ENCODE data around the gene LRMDA. TPM values are rescaled to one million over a fixed set of nuclear protein-coding genes. Genes with fewer than 3 reads are reported as not detected.

The LRMDA gene
- total and polyA plus RNA-seq, 2 donors (not counting 3 experiments of a cell fraction or from before 2014, with no cell fraction given) = 9.7 to 18.0 TPM

- H3K27ac ChIP-seq (ENCODE audit: insufficient read depth, low read depth, low read length) = no peak overlapping the region
- BruUV-seq (replicated peaks) = no TSS peak
- CTCF ChIA-PET = no interaction called here
- DNase-seq (ENCODE audit: low read depth, low spot score) (peak; percentile 36), FAIRE-seq (no peak)
- H3K27me3 ChIP-seq (ENCODE audit: control insufficient read depth in 2 of 2, insufficient read depth in 2 of 2, low read length in 2 of 2) = no peaks in the 10 kb centered on the region
- H3K36me3 ChIP-seq (ENCODE audit: control insufficient read depth in 2 of 2, extremely low read depth in 1 of 2, insufficient read depth in 2 of 2, low read length in 2 of 2) = no peaks in the 10 kb centered on the region
- H2AFZ ChIP-seq (ENCODE audit: low read depth, low read length) = no peak overlapping the region
- no peak overlapping the region for H3K4me3 ChIP-seq (replicated peaks in 1 of 3; ENCODE audit: insufficient read depth in 1 of 3, low read depth in 1 of 3, low read length in 3 of 3)
- no peaks in the 10 kb centered on the region for H3K79me2 ChIP-seq (ENCODE audit: control insufficient read depth, insufficient read depth, low read length)
- dilution Hi-C loops (cut with MboI; ENCODE audit: extremely low pct_ligation_motif_present, low sequenced_read_pairs) (no loop called here), intact Hi-C loops (cut with micrococcal nuclease) (no loop called here)
- no peak overlapping the region for H3K4me2 ChIP-seq (ENCODE audit: insufficient read depth, low read length)
- TF ChIP-seq MYC (IDR thresholded peaks at IDR 0.05; ENCODE audit: low read depth, low read length) (no peak), POLR2AphosphoS5 (IDR thresholded peaks at IDR 0.05; ENCODE audit: insufficient read depth, low read depth, low read length) (no peak), JUN (IDR thresholded peaks at IDR 0.05; ENCODE audit: borderline replicate concordance, insufficient read depth, insufficient read length, low read depth) (no peak), GATA2 (IDR thresholded peaks at IDR 0.05; ENCODE audit: insufficient read depth, insufficient read length, low read depth, low read length) (no peak)
- no peaks in the 10 kb centered on the region for H3K4me1 ChIP-seq (ENCODE audit: control insufficient read depth, extremely low read depth, insufficient read depth, low read length)
- H3K9ac ChIP-seq (replicated peaks; ENCODE audit: extremely low read depth, insufficient read depth, low read length) = no peak overlapping the region
- H3K9me1 ChIP-seq (replicated peaks; ENCODE audit: control insufficient read depth, extremely low read depth, insufficient read depth, low read length) = no peaks in the 10 kb centered on the region
- no peaks in the 10 kb centered on the region for H3K9me3 ChIP-seq (replicated peaks; ENCODE audit: control insufficient read depth, insufficient read depth, low read length)
- H4K20me1 ChIP-seq (replicated peaks; ENCODE audit: control insufficient read depth, extremely low read depth, insufficient read depth, low read length) = no peaks in the 10 kb centered on the region
- POLR2A ChIA-PET = no interaction called here
These were observed 1031.7 kb downstream of the LRMDA start for GRCh38 chr10:76463111-76463510.

GRCh38 chr10:76466836-76467503 is 1035.5 kb downstream of the LRMDA start:
- Histone ChIP-seq H3K9me3 (replicated peaks; ENCODE audit: control insufficient read depth, insufficient read depth, low read length) (no peaks in the 10 kb centered on the region), H2AFZ (ENCODE audit: low read depth, low read length) (no peak overlapping the region), H3K27me3 (ENCODE audit: control insufficient read depth in 2 of 2, insufficient read depth in 2 of 2, low read length in 2 of 2) (no peaks in the 10 kb centered on the region), H3K4me3 (replicated peaks in 1 of 3; ENCODE audit: insufficient read depth in 1 of 3, low read depth in 1 of 3, low read length in 3 of 3) (no peak overlapping the region), H3K36me3 (ENCODE audit: control insufficient read depth in 2 of 2, extremely low read depth in 1 of 2, insufficient read depth in 2 of 2, low read length in 2 of 2) (no peaks in the 10 kb centered on the region), H3K79me2 (ENCODE audit: control insufficient read depth, insufficient read depth, low read length) (no peaks in the 10 kb centered on the region), H4K20me1 (replicated peaks; ENCODE audit: control insufficient read depth, extremely low read depth, insufficient read depth, low read length) (no peaks in the 10 kb centered on the region), H3K4me1 (ENCODE audit: control insufficient read depth, extremely low read depth, insufficient read depth, low read length) (no peaks in the 10 kb centered on the region), H3K27ac (ENCODE audit: insufficient read depth, low read depth, low read length) (no peak overlapping the region), H3K9me1 (replicated peaks; ENCODE audit: control insufficient read depth, extremely low read depth, insufficient read depth, low read length) (no peaks in the 10 kb centered on the region), H3K9ac (replicated peaks; ENCODE audit: extremely low read depth, insufficient read depth, low read length) (no peak overlapping the region), H3K4me2 (ENCODE audit: insufficient read depth, low read length) (no peak overlapping the region)
- no TSS peak for BruUV-seq (replicated peaks)
- dilution Hi-C loops (cut with MboI; ENCODE audit: extremely low pct_ligation_motif_present, low sequenced_read_pairs) (no loop called here), intact Hi-C loops (cut with micrococcal nuclease) (no loop called here)
- ChIA-PET POLR2A (no interaction called here), CTCF (no interaction called here)
- DNase-seq (ENCODE audit: low read depth, low spot score) (no peak), FAIRE-seq (no peak)
- TF ChIP-seq FOS (IDR thresholded peaks at IDR 0.05; ENCODE audit: borderline replicate concordance, insufficient read depth, low read length) (no peak), POLR2A (IDR thresholded peaks at IDR 0.05; ENCODE audit: low read depth, low read length) (no peak)
